ENCODE measurements around the gene GPC6.

Gene GPC6

GRCh38 chr13:93744886-93745285 lies 518.3 kb downstream of the GPC6 start:
- Histone ChIP-seq H3K4me2 (ENCODE audit: low read depth, low read length, poor library complexity, severe bottlenecking) (no peak overlapping the region), H3F3A (ENCODE audit: insufficient read depth) (no peaks in the 10 kb centered on the region), H3K27me3 (ENCODE audit: low read length) (no peaks in the 10 kb centered on the region), H3K36me3 (ENCODE audit: low read length) (no peaks in the 10 kb centered on the region), H3K9me3 (ENCODE audit: insufficient read depth, low read length) (no peaks in the 10 kb centered on the region), H3K9ac (ENCODE audit: low read length) (no peak overlapping the region), H3K27ac (ENCODE audit: low read depth, low read length) (no peak overlapping the region), H3K4me3 (ENCODE audit: insufficient read depth, low read length, poor library complexity, severe bottlenecking) (no peak overlapping the region), H3K9me2 (replicated peaks; ENCODE audit: insufficient read depth, low read length) (no peaks in the 10 kb centered on the region), H3K79me2 (ENCODE audit: insufficient read depth, low read length) (no peaks in the 10 kb centered on the region), H4K20me1 (ENCODE audit: low read depth, low read length) (no peaks in the 10 kb centered on the region), H2AFZ (ENCODE audit: low read depth, low read length, severe bottlenecking) (no peak overlapping the region)
- TF ChIP-seq EZH2phosphoT487 (conservative IDR thresholded peaks at IDR 0.05; ENCODE audit: low read length), result no peak
- TF ChIP-seq CTCF (IDR thresholded peaks at IDR 0.05; ENCODE audit: insufficient read depth, low read length, poor library complexity, severe bottlenecking), result no peak

GRCh38 chr13:93745884-93746283 lies 519.3 kb downstream of the GPC6 start:
- no peak overlapping the region for H2AFZ ChIP-seq (ENCODE audit: low read depth, low read length, severe bottlenecking)
- H3K36me3 ChIP-seq (ENCODE audit: low read length), result no peaks in the 10 kb centered on the region
- H3F3A ChIP-seq (ENCODE audit: insufficient read depth), result no peaks in the 10 kb centered on the region

GRCh38 chr13:93746589-93746988 lies 520.0 kb downstream of the GPC6 start:
- TF ChIP-seq CTCF (IDR thresholded peaks at IDR 0.05; ENCODE audit: insufficient read depth, low read length, poor library complexity, severe bottlenecking) (no peak), EZH2phosphoT487 (conservative IDR thresholded peaks at IDR 0.05; ENCODE audit: low read length) (no peak)
- no peaks in the 10 kb centered on the region for H4K20me1 ChIP-seq (ENCODE audit: low read depth, low read length)
- H3F3A ChIP-seq (ENCODE audit: insufficient read depth), result no peaks in the 10 kb centered on the region
- no peak overlapping the region for H3K27ac ChIP-seq (ENCODE audit: low read depth, low read length)
- H3K27me3 ChIP-seq (ENCODE audit: low read length), result no peaks in the 10 kb centered on the region
- H2AFZ ChIP-seq (ENCODE audit: low read depth, low read length, severe bottlenecking), result no peak overlapping the region
- no peaks in the 10 kb centered on the region for H3K36me3 ChIP-seq (ENCODE audit: low read length)
- no peak overlapping the region for H3K4me2 ChIP-seq (ENCODE audit: low read depth, low read length, poor library complexity, severe bottlenecking)
- H3K9me3 ChIP-seq (ENCODE audit: insufficient read depth, low read length), result no peaks in the 10 kb centered on the region
- no peaks in the 10 kb centered on the region for H3K79me2 ChIP-seq (ENCODE audit: insufficient read depth, low read length)
- H3K9ac ChIP-seq (ENCODE audit: low read length), result no peak overlapping the region
- no peak overlapping the region for H3K4me3 ChIP-seq (ENCODE audit: insufficient read depth, low read length, poor library complexity, severe bottlenecking)
- H3K9me2 ChIP-seq (replicated peaks; ENCODE audit: insufficient read depth, low read length), result no peaks in the 10 kb centered on the region

More at GRCh38 chr13:93745884-93746283, 519.3 kb downstream of the GPC6 start:
- H3K4me3 ChIP-seq (ENCODE audit: insufficient read depth, low read length, poor library complexity, severe bottlenecking), result no peak overlapping the region
- H3K9ac ChIP-seq (ENCODE audit: low read length), result no peak overlapping the region
- H4K20me1 ChIP-seq (ENCODE audit: low read depth, low read length), result no peaks in the 10 kb centered on the region
- H3K4me2 ChIP-seq (ENCODE audit: low read depth, low read length, poor library complexity, severe bottlenecking), result no peak overlapping the region
- no peak overlapping the region for H3K27ac ChIP-seq (ENCODE audit: low read depth, low read length)
- no peak for TF ChIP-seq EZH2phosphoT487 (conservative IDR thresholded peaks at IDR 0.05; ENCODE audit: low read length)
- no peak for TF ChIP-seq CTCF (IDR thresholded peaks at IDR 0.05; ENCODE audit: insufficient read depth, low read length, poor library complexity, severe bottlenecking)
- no peaks in the 10 kb centered on the region for H3K9me3 ChIP-seq (ENCODE audit: insufficient read depth, low read length)
- H3K27me3 ChIP-seq (ENCODE audit: low read length), result no peaks in the 10 kb centered on the region
- H3K9me2 ChIP-seq (replicated peaks; ENCODE audit: insufficient read depth, low read length), result no peaks in the 10 kb centered on the region
- H3K79me2 ChIP-seq (ENCODE audit: insufficient read depth, low read length), result no peaks in the 10 kb centered on the region
